GM12872 (cell line): Measurements from ENCODE around the gene EFCAB12.

Experiments used
- TF ChIP-seq, protein P1 (sequence below): IDR thresholded peaks from 3 replicates; pipeline ENCODE4 v1.5.1; 2011; ENCODE audit warnings: low read depth, mild to moderate bottlenecking, low read length, moderate library complexity; ENCODE audit not compliant: insufficient read depth

The EFCAB12 gene

DNA sequence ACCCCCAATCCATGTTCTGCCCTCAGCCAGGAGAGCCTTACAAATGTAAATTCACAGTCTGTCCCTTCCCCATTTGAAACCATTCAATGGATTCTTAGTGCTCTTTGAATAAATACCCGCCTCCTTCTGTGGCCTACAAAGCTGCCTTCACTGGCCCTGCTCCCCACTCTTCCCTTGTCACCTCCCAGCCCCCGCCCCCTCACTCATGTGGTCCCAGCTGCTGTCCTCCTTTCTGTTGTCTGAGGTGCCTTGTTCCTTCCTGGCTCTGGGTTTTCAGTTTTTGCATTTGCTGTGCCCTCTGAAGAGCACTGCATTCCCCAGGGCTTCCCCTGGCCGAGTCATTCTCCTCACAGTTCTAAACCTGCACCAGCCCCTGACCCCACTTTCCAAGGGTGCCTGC, 3.2 kb downstream of the EFCAB12 start:
- TF ChIP-seq, protein P1, sequence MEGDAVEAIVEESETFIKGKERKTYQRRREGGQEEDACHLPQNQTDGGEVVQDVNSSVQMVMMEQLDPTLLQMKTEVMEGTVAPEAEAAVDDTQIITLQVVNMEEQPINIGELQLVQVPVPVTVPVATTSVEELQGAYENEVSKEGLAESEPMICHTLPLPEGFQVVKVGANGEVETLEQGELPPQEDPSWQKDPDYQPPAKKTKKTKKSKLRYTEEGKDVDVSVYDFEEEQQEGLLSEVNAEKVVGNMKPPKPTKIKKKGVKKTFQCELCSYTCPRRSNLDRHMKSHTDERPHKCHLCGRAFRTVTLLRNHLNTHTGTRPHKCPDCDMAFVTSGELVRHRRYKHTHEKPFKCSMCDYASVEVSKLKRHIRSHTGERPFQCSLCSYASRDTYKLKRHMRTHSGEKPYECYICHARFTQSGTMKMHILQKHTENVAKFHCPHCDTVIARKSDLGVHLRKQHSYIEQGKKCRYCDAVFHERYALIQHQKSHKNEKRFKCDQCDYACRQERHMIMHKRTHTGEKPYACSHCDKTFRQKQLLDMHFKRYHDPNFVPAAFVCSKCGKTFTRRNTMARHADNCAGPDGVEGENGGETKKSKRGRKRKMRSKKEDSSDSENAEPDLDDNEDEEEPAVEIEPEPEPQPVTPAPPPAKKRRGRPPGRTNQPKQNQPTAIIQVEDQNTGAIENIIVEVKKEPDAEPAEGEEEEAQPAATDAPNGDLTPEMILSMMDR: no peak

DNA sequence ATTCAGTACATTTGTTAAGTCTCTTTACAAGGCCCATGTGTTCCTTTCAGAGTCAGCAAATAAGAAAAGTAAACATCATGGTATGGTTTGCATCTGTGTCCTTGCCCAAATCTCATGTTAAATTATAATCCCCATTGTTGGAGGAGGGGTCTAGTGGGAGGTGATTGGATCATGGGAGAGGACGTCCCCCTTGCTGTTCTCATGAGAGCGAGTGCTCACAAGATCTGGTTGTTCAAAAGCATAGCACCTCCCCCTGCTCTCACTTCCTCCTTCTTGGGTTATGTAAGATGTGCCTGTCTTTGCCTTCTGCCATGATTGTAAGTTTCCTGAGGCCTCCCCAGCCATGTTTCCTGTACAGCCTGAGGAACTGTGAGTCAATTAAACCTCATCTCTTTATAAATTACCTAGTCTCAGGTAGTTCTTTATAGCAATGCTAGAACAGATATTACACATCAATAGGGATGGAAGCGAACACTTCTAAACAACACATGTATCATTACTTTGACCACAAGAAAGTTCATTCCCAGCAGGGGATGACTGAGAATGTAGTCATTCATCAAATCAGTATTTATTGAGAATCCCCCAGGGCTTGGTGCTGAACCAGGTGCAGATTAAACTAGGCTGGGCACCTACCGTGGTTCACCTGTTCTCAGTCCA, 4.1 kb downstream of the EFCAB12 start:
- TF ChIP-seq, protein P1: no peak

DNA sequence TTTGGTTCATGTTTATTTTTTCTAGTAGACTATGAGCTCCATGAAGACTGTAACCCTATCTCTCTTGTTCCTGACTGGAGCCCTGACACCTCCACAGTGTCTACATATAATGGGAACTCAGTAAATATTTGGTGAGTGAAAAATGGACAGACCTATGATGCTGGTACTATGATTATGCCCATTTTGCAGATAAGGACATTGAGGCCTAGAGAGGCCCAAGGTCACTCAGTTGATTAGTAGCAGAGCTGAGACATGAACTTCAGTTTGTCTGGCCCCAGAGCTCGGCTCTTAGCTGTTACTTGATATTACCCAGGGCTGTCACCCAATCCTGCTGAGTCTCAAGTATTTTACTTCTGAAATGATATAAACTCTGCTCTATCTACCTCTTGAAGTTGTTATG, 5.5 kb downstream of the EFCAB12 start:
- TF ChIP-seq, protein P1: no peak

DNA sequence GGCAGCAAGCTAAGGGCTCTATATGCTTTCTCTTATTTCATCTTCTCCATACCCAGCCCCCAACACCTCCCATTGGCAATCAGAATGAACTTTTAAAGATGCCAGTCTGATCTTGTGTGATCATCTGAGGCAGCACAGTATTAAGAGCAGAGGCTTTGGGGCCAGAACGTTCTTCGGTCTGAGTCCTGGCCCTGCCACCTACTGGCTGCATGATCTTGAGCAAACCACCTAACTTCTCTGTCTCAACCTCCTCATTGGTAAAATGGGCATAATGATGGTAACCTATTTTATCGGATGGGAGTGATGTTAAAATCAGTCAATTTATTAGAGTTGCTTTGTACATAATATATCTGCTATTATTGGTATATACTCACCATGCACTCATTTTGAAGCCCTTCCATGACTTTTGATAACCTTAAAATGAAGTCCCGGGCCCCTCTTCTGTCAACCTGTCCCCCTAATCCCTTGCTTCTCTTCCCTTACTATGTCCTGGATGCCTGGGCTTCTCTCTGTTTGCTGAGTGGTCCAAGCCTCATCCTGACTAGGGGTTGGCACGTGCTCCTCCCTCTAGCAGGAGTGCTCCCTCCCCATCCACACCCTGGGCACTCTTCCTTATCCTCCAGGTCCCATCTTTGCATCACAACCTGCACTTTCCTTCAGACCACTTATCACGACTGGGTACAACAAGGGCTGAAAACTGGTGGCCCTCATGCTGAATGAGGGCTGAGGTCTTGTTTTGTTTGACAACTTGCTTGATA, 6.3 kb downstream of the EFCAB12 start:
- TF ChIP-seq, protein P1: 0 out of 3 replicates have a peak, but pooled peaks have one; percentile 5

DNA sequence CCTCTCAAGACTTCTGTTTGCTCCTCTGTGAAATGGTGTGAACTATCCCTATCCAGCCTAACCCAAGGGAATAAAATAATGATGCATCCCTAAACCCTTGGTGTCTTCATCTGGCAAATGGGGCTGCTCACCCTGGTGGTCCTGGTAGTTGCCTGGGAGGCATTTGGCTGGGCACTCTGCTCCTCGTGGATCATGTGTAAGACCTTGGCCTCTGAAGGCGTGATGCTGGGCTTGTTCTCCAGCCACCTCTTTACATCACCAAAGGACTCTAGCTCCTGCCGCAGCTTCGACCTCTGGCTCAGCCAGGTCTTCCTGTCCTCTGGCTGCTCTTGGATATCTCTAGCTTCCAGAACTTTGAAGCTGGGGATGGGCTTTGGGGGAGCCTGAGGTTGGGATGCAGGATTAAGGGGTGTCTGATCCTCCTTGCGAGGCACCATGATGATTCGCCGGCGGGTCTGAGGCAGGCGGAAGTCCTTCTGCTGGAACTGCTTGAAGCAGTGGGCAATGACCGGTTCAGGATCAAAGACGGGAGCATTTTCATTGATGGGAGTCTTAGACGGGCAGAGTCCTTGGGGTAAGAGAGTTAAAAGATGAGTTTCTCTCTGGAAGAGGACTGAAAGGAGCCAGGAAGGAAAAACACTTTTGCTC, 7.1 kb downstream of the EFCAB12 start:
- TF ChIP-seq, protein P1: no peak

DNA sequence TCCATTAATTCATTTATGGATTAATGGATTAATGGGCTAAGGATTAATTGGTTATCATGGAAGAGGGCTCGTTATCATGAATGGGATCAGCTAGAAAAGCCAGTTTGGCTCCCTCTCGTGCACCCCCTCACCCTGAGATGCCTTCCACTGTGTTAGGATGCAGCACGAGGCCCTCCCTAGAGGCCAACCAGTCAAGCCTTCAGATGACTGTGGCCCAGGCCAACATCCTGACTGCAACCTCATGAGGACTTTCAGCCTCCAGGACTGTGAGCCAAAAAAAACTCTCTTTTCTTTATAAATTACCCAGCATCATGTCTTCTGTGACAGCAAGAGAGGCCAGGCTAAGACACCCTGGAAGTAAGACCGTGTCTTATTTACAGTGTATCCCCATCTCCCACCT, 9.0 kb downstream of the EFCAB12 start:
- TF ChIP-seq, protein P1: no peak
